GM20000 (cell line): Measurements from ENCODE around the gene KIR3DL3.
"Not testable (repeated sequence)": the region's sequence is repeated elsewhere in the genome, so short reads cannot be mapped to it uniquely, and the experiment has no call there.

Experiments used
- DNase-seq: peaks from one replicate; pipeline ENCODE4 v3.0.0; 2012; ENCODE audit warnings: low spot score
- CTCF ChIP-seq: IDR thresholded peaks from 2 replicates; pipeline ENCODE4 v1.5.1; 2012; ENCODE audit warnings: mild to moderate bottlenecking, control low read depth; ENCODE audit errors: extremely low read depth, missing control alignments

The KIR3DL3 gene

GRCh38 chr19:54731191-54731590, 6.9 kb downstream of the KIR3DL3 start:
- no peak for DNase-seq
- no peak for TF ChIP-seq CTCF

- not testable (repeated sequence) for DNase-seq
These were observed 14.1 kb downstream of the KIR3DL3 start, which contains the start of gene KIR2DL3 for GRCh38 chr19:54738306-54738705. TSS of gene KIR2DL3 (plus strand) at chr19:54738513. CDS start at chr19:54738546, 33 bp downstream.

- TF ChIP-seq CTCF = no peak
- DNase-seq = no peak
These were observed 14.5 kb downstream of the KIR3DL3 start for GRCh38 chr19:54738715-54739114.

GRCh38 chr19:54739587-54740497, 15.6 kb downstream of the KIR3DL3 start:
- TF ChIP-seq CTCF = no peak
- no peak for DNase-seq

GRCh38 chr19:54741950-54742349, 17.7 kb downstream of the KIR3DL3 start:
- DNase-seq = not testable (repeated sequence)

GRCh38 chr19:54744080-54744479, 19.8 kb downstream of the KIR3DL3 start:
- DNase-seq = not testable (repeated sequence)

GRCh38 chr19:54747614-54748322, 23.5 kb downstream of the KIR3DL3 start:
- not testable (repeated sequence) for DNase-seq

GRCh38 chr19:54750276-54750675, 26.0 kb downstream of the KIR3DL3 start:
- DNase-seq = not testable (repeated sequence)

GRCh38 chr19:54756204-54757110, 32.2 kb downstream of the KIR3DL3 start:
- not testable (repeated sequence) for DNase-seq

- DNase-seq = not testable (repeated sequence)
These were observed 34.3 kb downstream of the KIR3DL3 start for GRCh38 chr19:54758577-54758976.

- DNase-seq = not testable (repeated sequence)
These were observed 40.0 kb downstream of the KIR3DL3 start for GRCh38 chr19:54764219-54764618.

GRCh38 chr19:54766464-54766863, 42.2 kb downstream of the KIR3DL3 start:
- not testable (repeated sequence) for DNase-seq

- DNase-seq = not testable (repeated sequence)
These were observed 45.4 kb downstream of the KIR3DL3 start, which contains the start of gene KIR2DL1 for GRCh38 chr19:54769646-54770045. TSS of gene KIR2DL1 (plus strand) at chr19:54769793. CDS start at chr19:54769851, 58 bp downstream.

GRCh38 chr19:54770511-54770910, 46.3 kb downstream of the KIR3DL3 start:
- not testable (repeated sequence) for DNase-seq

GRCh38 chr19:54771018-54771960, 47.0 kb downstream of the KIR3DL3 start:
- not testable (repeated sequence) for DNase-seq
